Spleen (tissue), 11 donors: Measurements from ENCODE around the gene TGM1. TPM values are rescaled to one million over a fixed set of nuclear protein-coding genes. Genes with fewer than 3 reads are reported as not detected.

Experiments used
- DNase-seq: peaks from one replicate; pipeline ENCODE4 v3.0.0-alpha.2; 2020
- H3K27ac ChIP-seq, 8 donors: fragments of 200-600 bp; sonication (generic) in 7 of 8; 1 replicate in 4 of 8; 2 replicates in 4 of 8; pipeline versions ENCODE4 v1.5.0 to v1.8.0; 2016 to 2021; ENCODE audit warnings: inconsistent platforms in 4 of 8, mild to moderate bottlenecking in 4 of 8, moderate library complexity in 1 of 8
- H3K27me3 ChIP-seq, 7 donors: fragments of 200-600 bp; sonication (generic) in 6 of 7; replicated peaks in 1 of 7; 1 replicate in 4 of 7; 2 replicates in 3 of 7; pipeline versions ENCODE4 v1.5.0 to v1.8.0; 2016 to 2021; ENCODE audit warnings: inconsistent platforms in 3 of 7, mild to moderate bottlenecking in 1 of 7
- H3K36me3 ChIP-seq, 6 donors: fragments of 200-600 bp; sonication (generic) in 5 of 6; 1 replicate in 4 of 6; 2 replicates in 2 of 6; pipeline versions ENCODE4 v1.5.0 to v1.8.0; 2016 to 2021; ENCODE audit warnings: inconsistent platforms in 2 of 6
- H3K4me1 ChIP-seq, 6 donors: fragments of 200-600 bp; sonication (generic) in 5 of 6; 1 replicate in 3 of 6; 2 replicates in 3 of 6; pipeline versions ENCODE4 v1.5.0 to v1.8.0; 2016 to 2021; ENCODE audit warnings: inconsistent platforms in 3 of 6
- H3K4me3 ChIP-seq, 8 donors: fragments of 200-600 bp; sonication (generic) in 7 of 8; 1 replicate in 4 of 8; 2 replicates in 4 of 8; pipeline versions ENCODE4 v1.5.0 to v1.8.0; 2016 to 2021; ENCODE audit warnings: inconsistent platforms in 4 of 8, mild to moderate bottlenecking in 4 of 8, moderate library complexity in 2 of 8
- H3K9me3 ChIP-seq, 8 donors: fragments of 200-600 bp; sonication (generic) in 7 of 8; 1 replicate in 4 of 8; 2 replicates in 4 of 8; pipeline versions ENCODE4 v1.5.0 to v1.8.0; 2016 to 2021; ENCODE audit warnings: inconsistent platforms in 4 of 8
- POLR2A ChIP-seq, 3 donors: fragments of 450-650 bp; IDR thresholded peaks; one replicate each; pipeline ENCODE4 v1.5.1; 2017; ENCODE audit warnings: antibody characterized with exemption in 3 of 3, mild to moderate bottlenecking in 1 of 3
- POLR2AphosphoS5 ChIP-seq, 3 donors: sonication (generic); formaldehyde crosslinking; IDR thresholded peaks; one replicate each; pipeline ENCODE4 v1.5.1; 2017; ENCODE audit warnings: antibody characterized with exemption in 3 of 3
- WGBS, 5 donors: extraction: QIAGEN DNeasy Blood & Tissue Kit in 3 of 5; methylation state at CpG; one replicate each; pipeline versions ENCODE4 v1.1.5 to v1.1.7; 2013 to 2018; 5-methylcytosine and 5-hydroxymethylcytosine counted together
- intact Hi-C: fragments of 100-400 bp; cut with DNase I; formaldehyde crosslinking; loops from one replicate; pipeline ENCODE4 v1.15.0; 2023; ENCODE audit warnings: low total_unique reads
- polyA plus RNA-seq, 3 donors: library from polyadenylated mRNA; stranded (reverse); fragments of 200-250 nt; gene quantifications; one replicate each; pipeline ENCODE4 v1.2.1, GENCODE V29; 2013
- total RNA-seq, 7 donors: library from RNA; depleted of rRNA in 3 of 7; stranded (reverse); fragments of >200 nt in 3 of 7; fragmentation: NEBNext Ultra II Directional in 4 of 7; extraction: Animal tissue kit (Norgen Biotek cat#: 25700) in 4 of 7; gene quantifications; one replicate each; pipeline versions ENCODE4 v1.1.0 to v1.2.1, GENCODE V29; 2016 to 2021
- TF ChIP-seq, protein P1 (sequence below), 11 experiments: fragments of 200-600 bp in 7 of 11; fragments of 450-650 bp in 4 of 11; sonication (generic) in 4 of 11; IDR thresholded peaks in 8 of 11; conservative IDR thresholded peaks in 3 of 11; 1 replicate in 7 of 11; 2 replicates in 4 of 11; pipeline versions ENCODE4 v1.4.0 to v1.8.0; 2016 to 2021; ENCODE audit warnings: antibody characterized with exemption in 11 of 11, inconsistent platforms in 4 of 11, mild to moderate bottlenecking in 1 of 11
- donor health status: healthy with polysubstance abuse.
- donor health status: DM: no; HTN: no; CAD: no; lungs with moderate emphysema.
- donor health status: DM: no; HTN: no; CAD: no.
- donor health status: Bipolar disorder and iron deficiency.
- donor health status: healthy.
- donor health status: DM: no; HTN: no; CAD: no.
- donor health status: DM: yes; HTN: yes; CAD: no.

Gene TGM1
- total and polyA plus RNA-seq, 10 donors: 1.4 to 4.8 (median 2.7) TPM

- whole genome bisulfite sequencing, 5 donors: 78 to 92% (median 88%) methylated on average over 11 of the region's 11 CpGs
- intact Hi-C loops: no loop called here
Measured at GRCh38 chr14:24292118-24292807, 29.3 kb upstream of the TGM1 start.

GRCh38 chr14:24291446-24292117 is 28.6 kb upstream of the TGM1 start:
- Histone ChIP-seq H3K9me3 (no peaks in the 10 kb centered on the region), H3K27me3 (no peaks in the 10 kb centered on the region), H3K27ac (peak overlapping the region in 1 of 8 donors; percentile 9), H3K4me3 (no peak overlapping the region), H3K36me3 (peaks cover 3 to 77% (median 57%) of the 10 kb centered on the region in 6 donors), H3K4me1 (peaks cover 3 to 22% (median 7%) of the 10 kb centered on the region in 6 donors)
- intact Hi-C loops: no loop called here
- no peak for DNase-seq
- WGBS, 5 donors: 79 to 97% (median 92%) methylated on average over 3 of the region's 3 CpGs
- TF ChIP-seq, protein P1, sequence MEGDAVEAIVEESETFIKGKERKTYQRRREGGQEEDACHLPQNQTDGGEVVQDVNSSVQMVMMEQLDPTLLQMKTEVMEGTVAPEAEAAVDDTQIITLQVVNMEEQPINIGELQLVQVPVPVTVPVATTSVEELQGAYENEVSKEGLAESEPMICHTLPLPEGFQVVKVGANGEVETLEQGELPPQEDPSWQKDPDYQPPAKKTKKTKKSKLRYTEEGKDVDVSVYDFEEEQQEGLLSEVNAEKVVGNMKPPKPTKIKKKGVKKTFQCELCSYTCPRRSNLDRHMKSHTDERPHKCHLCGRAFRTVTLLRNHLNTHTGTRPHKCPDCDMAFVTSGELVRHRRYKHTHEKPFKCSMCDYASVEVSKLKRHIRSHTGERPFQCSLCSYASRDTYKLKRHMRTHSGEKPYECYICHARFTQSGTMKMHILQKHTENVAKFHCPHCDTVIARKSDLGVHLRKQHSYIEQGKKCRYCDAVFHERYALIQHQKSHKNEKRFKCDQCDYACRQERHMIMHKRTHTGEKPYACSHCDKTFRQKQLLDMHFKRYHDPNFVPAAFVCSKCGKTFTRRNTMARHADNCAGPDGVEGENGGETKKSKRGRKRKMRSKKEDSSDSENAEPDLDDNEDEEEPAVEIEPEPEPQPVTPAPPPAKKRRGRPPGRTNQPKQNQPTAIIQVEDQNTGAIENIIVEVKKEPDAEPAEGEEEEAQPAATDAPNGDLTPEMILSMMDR (IDR thresholded peaks at IDR 0.05 in 8 of 11, conservative IDR thresholded peaks at IDR 0.05 in 3 of 11): no peak
- TF ChIP-seq POLR2A (IDR thresholded peaks at IDR 0.05) (no peak), POLR2AphosphoS5 (IDR thresholded peaks at IDR 0.05) (no peak)

More at GRCh38 chr14:24292118-24292807, 29.3 kb upstream of the TGM1 start:
- Histone ChIP-seq H3K4me1 (peaks cover 9 to 29% (median 14%) of the 10 kb centered on the region in 6 donors), H3K36me3 (peaks cover 3 to 82% (median 57%) of the 10 kb centered on the region in 6 donors), H3K4me3 (no peak overlapping the region), H3K27me3 (no peaks in the 10 kb centered on the region), H3K27ac (peak overlapping the region in 1 of 8 donors; percentile 17), H3K9me3 (no peaks in the 10 kb centered on the region)
- TF ChIP-seq POLR2A (IDR thresholded peaks at IDR 0.05) (no peak), POLR2AphosphoS5 (IDR thresholded peaks at IDR 0.05) (peak in 2 of 3 donors; percentile 34 to 41)
- DNase-seq: no peak

- no peak for DNase-seq
- WGBS, 5 donors: 73 to 95% (median 91%) methylated on average over 9 of the region's 9 CpGs
Measured at GRCh38 chr14:24290746-24291145, 27.8 kb upstream of the TGM1 start.

GRCh38 chr14:24289649-24290280 is 26.8 kb upstream of the TGM1 start:
- H3K4me3 ChIP-seq: no peak overlapping the region
- no peaks in the 10 kb centered on the region for H3K9me3 ChIP-seq
- no peak for TF ChIP-seq POLR2A (IDR thresholded peaks at IDR 0.05)
- TF ChIP-seq, protein P1 (IDR thresholded peaks at IDR 0.05 in 8 of 11, conservative IDR thresholded peaks at IDR 0.05 in 3 of 11): no peak
- TF ChIP-seq POLR2AphosphoS5 (IDR thresholded peaks at IDR 0.05): no peak
- no peak for DNase-seq
- 50 to 75% (median 60%) methylated on average over 5 to 6 of the region's 6 CpGs for WGBS, 5 donors
- peaks cover 0 to 13% (median 4%) of the 10 kb centered on the region in 6 donors for H3K4me1 ChIP-seq
- peaks cover 0 to 59% (median 44%) of the 10 kb centered on the region in 6 donors for H3K36me3 ChIP-seq
- H3K27ac ChIP-seq: no peak overlapping the region
- intact Hi-C loops: no loop called here
- H3K27me3 ChIP-seq: no peaks in the 10 kb centered on the region

More at GRCh38 chr14:24290746-24291145, 27.8 kb upstream of the TGM1 start:
- Histone ChIP-seq H3K9me3 (no peaks in the 10 kb centered on the region), H3K4me3 (no peak overlapping the region), H3K27ac (no peak overlapping the region), H3K36me3 (peaks cover 3 to 69% (median 52%) of the 10 kb centered on the region in 6 donors), H3K4me1 (peaks cover 0 to 14% (median 4%) of the 10 kb centered on the region in 6 donors), H3K27me3 (no peaks in the 10 kb centered on the region)
- intact Hi-C loops: no loop called here
- TF ChIP-seq, protein P1 (IDR thresholded peaks at IDR 0.05 in 8 of 11, conservative IDR thresholded peaks at IDR 0.05 in 3 of 11): no peak
- TF ChIP-seq POLR2AphosphoS5 (IDR thresholded peaks at IDR 0.05) (no peak), POLR2A (IDR thresholded peaks at IDR 0.05) (no peak)
